C1 segment of cervical spinal cord (tissue), 14 donors: ENCODE measurements around the gene PTAR1.

Experiments
- DNase-seq, 14 donors: peaks; one replicate each; lab custom pipeline; 2025; lab: John Stamatoyannopoulos, UW

The PTAR1 gene

GRCh38 chr9:69674716-69675438, 84.9 kb downstream of the PTAR1 start:
- no peak for DNase-seq

GRCh38 chr9:69674112-69674685, 85.6 kb downstream of the PTAR1 start:
- no peak for DNase-seq

DNA sequence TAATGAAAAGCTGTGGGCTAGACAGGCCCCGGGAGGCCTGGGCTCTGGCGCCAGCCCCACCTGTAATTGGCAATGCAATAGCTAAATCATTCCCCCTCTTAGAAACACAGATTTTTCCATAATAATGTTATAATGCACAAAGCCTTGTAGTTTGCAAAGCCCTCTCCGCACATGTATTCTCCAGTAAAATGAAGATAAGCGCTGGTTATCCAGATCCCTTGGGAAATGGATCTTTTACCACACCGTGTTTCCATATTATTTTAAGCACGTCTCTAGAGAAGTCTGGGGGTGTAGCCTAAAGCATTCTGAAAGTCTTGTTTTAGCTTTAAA, 86.5 kb downstream of the PTAR1 start:
- no peak for DNase-seq

GRCh38 chr9:69672596-69673310, 87.1 kb downstream of the PTAR1 start:
- DNase-seq, result peak; percentile 18 to 93 (median 78)

GRCh38 chr9:69671879-69672595, 87.8 kb downstream of the PTAR1 start, which contains the start of gene APBA1:
TSS of gene APBA1 (minus strand) at chr9:69672371.
- peak in 13 of 14 donors; percentile 50 to 90 (median 79) for DNase-seq

GRCh38 chr9:69671311-69671878, 88.4 kb downstream of the PTAR1 start:
- peak in 12 of 14 donors; percentile 21 to 68 (median 53) for DNase-seq

DNA sequence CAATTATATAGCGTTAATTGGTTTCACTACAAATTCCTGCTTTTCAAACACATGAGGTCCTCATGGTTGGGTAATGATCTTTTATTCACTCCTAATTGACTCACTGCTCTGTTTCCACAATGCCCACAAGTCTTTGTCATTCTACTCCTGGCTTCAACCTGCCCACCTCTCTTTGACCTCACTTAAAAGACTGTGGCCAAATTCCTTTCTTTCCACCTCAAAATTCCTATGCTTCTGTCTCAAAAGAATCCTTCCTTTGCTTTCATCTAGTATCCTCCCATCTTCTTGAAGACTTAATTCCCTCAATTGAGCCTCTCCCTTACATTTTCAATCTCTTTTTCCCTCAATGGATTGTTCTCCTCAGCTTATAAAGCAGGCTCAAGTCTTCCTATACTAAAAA, 92.5 kb downstream of the PTAR1 start:
- DNase-seq, result no peak

DNA sequence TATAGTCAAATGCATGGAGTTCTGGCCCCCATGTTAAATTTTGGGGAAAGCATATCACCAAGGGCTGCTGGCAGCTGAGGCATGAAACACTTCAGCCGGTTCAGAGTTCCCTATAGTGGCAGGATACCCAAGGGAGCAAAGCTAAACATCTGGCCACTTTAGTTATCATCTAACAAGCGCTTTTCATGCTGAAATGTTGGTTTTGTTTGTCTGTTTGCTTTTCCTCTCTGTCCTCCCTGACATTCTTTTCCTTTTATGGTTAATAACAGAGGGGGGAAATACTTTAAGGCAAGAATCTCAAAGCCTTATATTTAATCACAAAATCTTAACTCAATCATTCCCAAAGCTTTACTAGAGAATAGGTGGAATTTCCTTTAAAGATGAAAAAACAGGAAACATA, 99.5 kb downstream of the PTAR1 start:
- no peak for DNase-seq
